ENCODE data around the gene HDAC2.
"Not testable (repeated sequence)": the region's sequence is repeated elsewhere in the genome, so short reads cannot be mapped to it uniquely, and the experiment has no call there.

The HDAC2 gene

DNA sequence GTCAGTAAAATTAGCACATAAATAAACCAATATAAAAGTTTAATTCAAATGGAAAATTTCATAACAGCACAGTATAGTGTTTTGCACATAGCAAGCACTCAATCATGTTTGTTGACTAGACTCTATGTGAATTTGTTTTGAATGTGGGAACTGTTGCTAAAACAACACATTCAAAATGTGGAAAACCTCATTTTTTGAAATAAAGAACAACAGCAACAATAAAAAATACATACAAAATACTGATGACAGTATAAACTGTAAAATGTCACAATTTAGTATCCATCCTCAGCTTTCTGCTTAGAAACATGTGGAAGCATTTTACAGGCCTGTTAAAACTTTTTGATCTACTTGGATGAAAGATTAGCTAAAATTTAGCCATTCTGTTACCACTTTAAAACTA, 47.4 kb downstream of the HDAC2 start:
- H3K4me1 ChIP-seq (ENCODE audit: insufficient read depth, low read length): peaks cover 8% of the 10 kb centered on the region
- no peaks in the 10 kb centered on the region for H3K27me3 ChIP-seq (ENCODE audit: insufficient read depth, low read length, poor library complexity)
- H2AFZ ChIP-seq (ENCODE audit: low read depth, low read length): no peak overlapping the region
- DNase-seq: no peak
- H3K79me2 ChIP-seq (ENCODE audit: insufficient read depth, low read length): no peaks in the 10 kb centered on the region
- no peaks in the 10 kb centered on the region for H3K36me3 ChIP-seq (ENCODE audit: insufficient read depth, low read length)
- H3K4me3 ChIP-seq (ENCODE audit: low read depth in 1 of 2, low read length in 2 of 2): no peak overlapping the region
- TF ChIP-seq, protein P1, sequence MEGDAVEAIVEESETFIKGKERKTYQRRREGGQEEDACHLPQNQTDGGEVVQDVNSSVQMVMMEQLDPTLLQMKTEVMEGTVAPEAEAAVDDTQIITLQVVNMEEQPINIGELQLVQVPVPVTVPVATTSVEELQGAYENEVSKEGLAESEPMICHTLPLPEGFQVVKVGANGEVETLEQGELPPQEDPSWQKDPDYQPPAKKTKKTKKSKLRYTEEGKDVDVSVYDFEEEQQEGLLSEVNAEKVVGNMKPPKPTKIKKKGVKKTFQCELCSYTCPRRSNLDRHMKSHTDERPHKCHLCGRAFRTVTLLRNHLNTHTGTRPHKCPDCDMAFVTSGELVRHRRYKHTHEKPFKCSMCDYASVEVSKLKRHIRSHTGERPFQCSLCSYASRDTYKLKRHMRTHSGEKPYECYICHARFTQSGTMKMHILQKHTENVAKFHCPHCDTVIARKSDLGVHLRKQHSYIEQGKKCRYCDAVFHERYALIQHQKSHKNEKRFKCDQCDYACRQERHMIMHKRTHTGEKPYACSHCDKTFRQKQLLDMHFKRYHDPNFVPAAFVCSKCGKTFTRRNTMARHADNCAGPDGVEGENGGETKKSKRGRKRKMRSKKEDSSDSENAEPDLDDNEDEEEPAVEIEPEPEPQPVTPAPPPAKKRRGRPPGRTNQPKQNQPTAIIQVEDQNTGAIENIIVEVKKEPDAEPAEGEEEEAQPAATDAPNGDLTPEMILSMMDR (IDR thresholded peaks at IDR 0.05; ENCODE audit: borderline replicate concordance, extremely low read depth, low read length, poor library complexity, severe bottlenecking): no peak
- TF ChIP-seq EZH2 (IDR thresholded peaks at IDR 0.05; ENCODE audit: borderline replicate concordance, low read depth, low read length, severe bottlenecking): no peak
- H4K20me1 ChIP-seq (ENCODE audit: insufficient read depth, low read length): no peaks in the 10 kb centered on the region
- ATAC-seq (ENCODE audit: insufficient read depth, low read depth): no peak
- no peak overlapping the region for H3K27ac ChIP-seq (ENCODE audit: low read length)
- no peak overlapping the region for H3K4me2 ChIP-seq (ENCODE audit: insufficient read depth, low read length)
- H3K9me3 ChIP-seq (ENCODE audit: insufficient read depth, low read length, severe bottlenecking): no peaks in the 10 kb centered on the region
- H3K9ac ChIP-seq (ENCODE audit: low read depth, low read length): no peak overlapping the region

DNA sequence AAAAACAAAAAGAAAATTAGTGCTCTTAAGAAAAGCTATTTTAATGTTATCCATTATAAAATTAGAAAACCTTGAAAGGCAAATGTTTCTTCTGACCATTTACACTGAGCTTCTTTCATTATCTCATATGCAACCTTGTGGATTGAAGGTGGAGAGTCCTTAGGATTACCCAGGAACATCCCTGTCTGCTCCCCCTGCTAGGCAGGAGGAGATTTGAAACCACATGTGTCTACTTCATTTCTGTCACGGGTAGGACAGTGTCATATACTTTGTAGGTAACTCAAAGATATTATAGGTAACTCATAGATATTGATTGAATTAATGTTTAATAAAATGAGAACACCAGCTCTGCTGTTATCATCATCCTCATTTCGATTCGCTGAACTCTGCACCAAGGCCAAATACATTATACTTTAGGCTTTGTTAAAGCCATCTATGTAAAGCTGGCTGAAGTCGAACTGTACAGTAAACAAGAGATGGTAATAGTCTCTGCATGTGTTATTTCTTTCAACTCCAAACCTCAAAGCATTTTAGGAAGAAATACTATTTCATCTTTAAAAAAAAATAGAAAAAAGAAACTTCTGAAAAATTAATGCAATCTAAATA, 49.5 kb downstream of the HDAC2 start:
- H4K20me1 ChIP-seq (ENCODE audit: insufficient read depth, low read length): no peaks in the 10 kb centered on the region
- TF ChIP-seq EZH2 (IDR thresholded peaks at IDR 0.05; ENCODE audit: borderline replicate concordance, low read depth, low read length, severe bottlenecking): no peak
- TF ChIP-seq, protein P1 (IDR thresholded peaks at IDR 0.05; ENCODE audit: borderline replicate concordance, extremely low read depth, low read length, poor library complexity, severe bottlenecking): no peak
- H3K79me2 ChIP-seq (ENCODE audit: insufficient read depth, low read length): no peaks in the 10 kb centered on the region
- DNase-seq: no peak
- H3K27me3 ChIP-seq (ENCODE audit: insufficient read depth, low read length, poor library complexity): no peaks in the 10 kb centered on the region
- no peaks in the 10 kb centered on the region for H3K36me3 ChIP-seq (ENCODE audit: insufficient read depth, low read length)
- 0 out of 3 replicates have a peak, but pooled peaks have one; percentile 45 for ATAC-seq (ENCODE audit: insufficient read depth, low read depth)
- no peak overlapping the region for H3K9ac ChIP-seq (ENCODE audit: low read depth, low read length)
- H2AFZ ChIP-seq (ENCODE audit: low read depth, low read length): no peak overlapping the region
- H3K4me1 ChIP-seq (ENCODE audit: insufficient read depth, low read length): peaks cover 8% of the 10 kb centered on the region
- no peaks in the 10 kb centered on the region for H3K9me3 ChIP-seq (ENCODE audit: insufficient read depth, low read length, severe bottlenecking)
- no peak overlapping the region for H3K27ac ChIP-seq (ENCODE audit: low read length)
- no peak overlapping the region for H3K4me2 ChIP-seq (ENCODE audit: insufficient read depth, low read length)
- no peak overlapping the region for H3K4me3 ChIP-seq (ENCODE audit: low read depth in 1 of 2, low read length in 2 of 2)

DNA sequence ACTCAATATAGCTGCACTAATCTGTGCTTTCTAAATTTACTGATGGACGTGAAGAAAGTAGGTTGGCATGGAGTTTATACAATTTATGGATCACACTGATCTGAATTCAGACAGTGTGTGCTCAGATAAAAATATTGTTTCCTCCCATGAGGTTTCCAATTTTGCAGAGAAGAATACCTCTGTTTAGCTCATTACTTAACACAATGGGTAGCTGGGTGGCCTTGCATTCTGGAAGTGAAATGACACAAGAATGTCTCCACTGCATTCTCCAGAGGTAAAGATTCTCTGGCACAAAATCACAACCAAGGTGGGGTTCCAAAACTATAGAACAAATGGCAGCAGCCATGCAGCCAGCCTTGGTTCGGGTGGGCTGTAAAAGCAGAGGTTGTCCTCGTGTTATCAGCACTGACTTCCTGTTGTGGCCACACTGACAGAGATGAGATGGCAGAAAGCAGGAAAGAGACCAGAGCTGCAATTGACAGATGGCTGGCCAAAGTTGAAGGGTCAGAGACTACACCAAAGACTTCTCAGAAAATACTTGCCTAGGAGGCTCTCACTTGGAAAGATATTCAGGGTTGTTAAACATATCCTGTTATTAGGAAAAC, 50.2 kb downstream of the HDAC2 start:
- ATAC-seq (ENCODE audit: insufficient read depth, low read depth): peak; percentile 87
- Histone ChIP-seq H4K20me1 (ENCODE audit: insufficient read depth, low read length) (no peaks in the 10 kb centered on the region), H3K9ac (ENCODE audit: low read depth, low read length) (no peak overlapping the region), H3K4me2 (ENCODE audit: insufficient read depth, low read length) (peak overlapping the region; percentile 29; the same call in 1 of the 2 replicates), H3K27ac (ENCODE audit: low read length) (no peak overlapping the region), H3K9me3 (ENCODE audit: insufficient read depth, low read length, severe bottlenecking) (no peaks in the 10 kb centered on the region), H3K4me3 (ENCODE audit: low read depth in 1 of 2, low read length in 2 of 2) (no peak overlapping the region), H3K4me1 (ENCODE audit: insufficient read depth, low read length) (peaks cover 8% of the 10 kb centered on the region), H2AFZ (ENCODE audit: low read depth, low read length) (peak overlapping the region; percentile 43; the same call in 1 of the 2 replicates), H3K27me3 (ENCODE audit: insufficient read depth, low read length, poor library complexity) (no peaks in the 10 kb centered on the region), H3K79me2 (ENCODE audit: insufficient read depth, low read length) (no peaks in the 10 kb centered on the region), H3K36me3 (ENCODE audit: insufficient read depth, low read length) (no peaks in the 10 kb centered on the region)
- DNase-seq: peak; percentile 39
- TF ChIP-seq, protein P1 (IDR thresholded peaks at IDR 0.05; ENCODE audit: borderline replicate concordance, extremely low read depth, low read length, poor library complexity, severe bottlenecking): no peak
- TF ChIP-seq EZH2 (IDR thresholded peaks at IDR 0.05; ENCODE audit: borderline replicate concordance, low read depth, low read length, severe bottlenecking): no peak

DNA sequence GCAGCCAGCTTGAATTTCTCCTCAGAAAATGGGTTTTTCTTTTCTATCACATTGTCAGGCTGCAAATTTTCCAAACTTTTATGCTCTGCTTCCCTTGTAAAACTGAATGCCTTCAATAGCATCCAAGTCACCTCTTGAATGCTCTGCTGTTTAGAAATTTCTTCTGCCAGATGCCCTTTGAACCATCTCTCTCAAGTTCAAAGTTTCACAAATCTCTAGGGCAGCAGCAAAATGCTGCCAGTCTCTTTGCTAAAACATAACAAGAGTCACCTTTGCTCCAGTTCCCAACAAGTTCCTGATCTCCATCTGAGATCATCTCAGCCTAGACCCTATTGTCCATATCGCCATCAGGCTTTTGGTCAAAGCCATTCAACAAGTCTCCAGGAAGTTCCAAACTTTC, 60.7 kb downstream of the HDAC2 start:
- not testable (repeated sequence) for DNase-seq; H3K4me3 ChIP-seq (ENCODE audit: low read depth in 1 of 2, low read length in 2 of 2); H3K9ac ChIP-seq (ENCODE audit: low read depth, low read length)

More for the DNA sequence above, 60.7 kb downstream of the HDAC2 start:
- H3K4me1 ChIP-seq (ENCODE audit: insufficient read depth, low read length); H3K4me2 ChIP-seq (ENCODE audit: insufficient read depth, low read length); H4K20me1 ChIP-seq (ENCODE audit: insufficient read depth, low read length); ATAC-seq (ENCODE audit: insufficient read depth, low read depth); H3K79me2 ChIP-seq (ENCODE audit: insufficient read depth, low read length); H3K27ac ChIP-seq (ENCODE audit: low read length); H3K9me3 ChIP-seq (ENCODE audit: insufficient read depth, low read length, severe bottlenecking); H2AFZ ChIP-seq (ENCODE audit: low read depth, low read length); H3K27me3 ChIP-seq (ENCODE audit: insufficient read depth, low read length, poor library complexity); H3K36me3 ChIP-seq (ENCODE audit: insufficient read depth, low read length): not testable (repeated sequence)

Data from DND-41 (cell line).